ENCODE results near the gene PPM1A. TPM values are rescaled to one million over a fixed set of nuclear protein-coding genes. Genes with fewer than 3 reads are reported as not detected.

PPM1A gene
- total RNA-seq, result 58.2 TPM
- long read RNA-seq, full-length matches to known transcripts, result 9 of 17 reads
- long read RNA-seq, partial matches to known transcripts, result 6 of 17 reads
- long read RNA-seq, other reads (novel, unspliced or antisense), result 2 of 17 reads

DNA sequence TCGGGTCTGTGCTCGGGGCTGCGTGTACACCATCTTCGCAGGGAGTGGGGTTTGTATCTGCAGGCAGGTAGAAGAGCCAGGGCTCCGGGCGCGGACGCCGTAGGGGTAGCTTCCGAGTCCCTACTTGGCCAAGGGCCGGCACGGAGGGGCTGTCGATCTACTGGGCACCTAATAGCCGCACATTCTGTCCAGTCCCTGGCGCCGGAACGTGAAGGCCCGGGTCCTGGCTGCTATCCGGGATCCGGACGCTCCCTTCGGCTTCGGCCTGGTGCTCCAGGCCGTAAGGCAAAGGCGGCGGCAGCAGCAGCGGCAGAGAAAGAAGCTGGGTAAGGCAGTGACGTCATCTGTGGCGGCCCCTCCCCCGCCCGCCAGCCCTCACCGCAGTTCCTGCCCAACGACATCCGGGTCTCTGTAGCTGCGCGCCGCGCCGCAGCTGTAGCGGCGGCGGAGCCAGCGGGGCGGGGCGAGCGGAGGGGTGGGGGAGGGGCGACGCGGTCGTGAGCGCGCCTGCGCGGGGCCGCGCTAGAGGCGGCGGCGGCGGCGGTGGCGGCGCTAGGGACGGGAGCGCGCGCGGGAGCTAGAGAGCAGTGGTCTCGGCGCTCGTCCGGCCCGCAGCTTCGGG lies at the start of gene PPM1A:
Gene PPM1A (plus strand): TSS at position 525 of the 622 bp plus-strand sequence. CDS start 33,483 bp downstream, outside the sequence.
- DNase-seq (ENCODE audit: low spot score), result peak; percentile 99

DNA sequence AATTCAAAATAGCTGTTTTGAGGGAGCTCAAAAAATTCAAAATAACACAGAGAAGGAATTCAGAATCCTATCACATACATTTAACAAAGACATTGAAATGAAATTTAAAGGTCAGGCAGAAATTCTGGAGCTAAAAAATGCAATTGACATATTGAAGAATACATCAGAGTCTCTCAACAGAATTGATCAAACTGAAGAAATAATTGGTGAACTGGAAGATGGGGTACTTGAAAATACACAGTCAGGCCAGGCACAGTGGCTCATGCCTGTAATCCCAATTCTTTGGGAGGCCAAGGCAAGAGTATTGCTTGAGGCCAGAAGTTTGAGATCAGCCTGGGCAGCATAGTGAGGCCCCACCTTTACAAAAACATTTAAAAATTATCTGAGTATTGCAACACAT lies 49.7 kb upstream of the PPM1A start:
- no peak for DNase-seq (ENCODE audit: low spot score)

DNA sequence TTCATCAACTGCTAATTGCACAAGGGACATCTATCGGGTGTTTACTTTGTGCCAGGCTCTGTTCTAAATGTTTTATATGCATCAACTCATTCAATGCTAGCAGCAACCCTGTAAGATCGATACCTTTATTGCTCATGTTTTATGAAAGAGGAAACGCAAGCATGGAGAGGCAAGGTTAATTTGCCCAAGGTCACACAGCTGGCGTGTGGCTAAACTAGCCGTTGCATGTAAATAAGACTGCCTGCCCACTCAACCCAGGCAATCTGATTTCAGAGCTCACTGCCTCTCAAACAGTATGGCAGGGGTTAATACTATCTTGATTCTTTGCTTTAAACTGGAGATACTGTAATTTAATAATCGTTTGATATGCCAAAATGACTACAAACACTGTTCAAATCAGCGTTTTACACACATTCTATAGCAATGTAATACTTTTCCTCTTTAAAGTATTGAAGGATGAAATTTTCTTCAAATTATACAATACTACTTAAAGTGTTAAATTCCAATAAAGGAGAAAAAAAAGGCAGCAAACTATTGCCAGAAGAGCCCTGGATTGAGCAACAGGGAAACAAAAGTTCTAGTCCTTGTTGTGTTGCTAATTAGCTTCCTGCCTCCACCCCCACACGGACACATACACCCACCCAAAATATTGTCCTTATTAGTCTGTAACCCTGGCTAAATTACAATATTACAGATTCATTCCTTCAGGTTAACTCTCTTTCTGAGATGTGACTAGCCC lies 44.7 kb upstream of the PPM1A start:
- DNase-seq (ENCODE audit: low spot score), result no peak

DNA sequence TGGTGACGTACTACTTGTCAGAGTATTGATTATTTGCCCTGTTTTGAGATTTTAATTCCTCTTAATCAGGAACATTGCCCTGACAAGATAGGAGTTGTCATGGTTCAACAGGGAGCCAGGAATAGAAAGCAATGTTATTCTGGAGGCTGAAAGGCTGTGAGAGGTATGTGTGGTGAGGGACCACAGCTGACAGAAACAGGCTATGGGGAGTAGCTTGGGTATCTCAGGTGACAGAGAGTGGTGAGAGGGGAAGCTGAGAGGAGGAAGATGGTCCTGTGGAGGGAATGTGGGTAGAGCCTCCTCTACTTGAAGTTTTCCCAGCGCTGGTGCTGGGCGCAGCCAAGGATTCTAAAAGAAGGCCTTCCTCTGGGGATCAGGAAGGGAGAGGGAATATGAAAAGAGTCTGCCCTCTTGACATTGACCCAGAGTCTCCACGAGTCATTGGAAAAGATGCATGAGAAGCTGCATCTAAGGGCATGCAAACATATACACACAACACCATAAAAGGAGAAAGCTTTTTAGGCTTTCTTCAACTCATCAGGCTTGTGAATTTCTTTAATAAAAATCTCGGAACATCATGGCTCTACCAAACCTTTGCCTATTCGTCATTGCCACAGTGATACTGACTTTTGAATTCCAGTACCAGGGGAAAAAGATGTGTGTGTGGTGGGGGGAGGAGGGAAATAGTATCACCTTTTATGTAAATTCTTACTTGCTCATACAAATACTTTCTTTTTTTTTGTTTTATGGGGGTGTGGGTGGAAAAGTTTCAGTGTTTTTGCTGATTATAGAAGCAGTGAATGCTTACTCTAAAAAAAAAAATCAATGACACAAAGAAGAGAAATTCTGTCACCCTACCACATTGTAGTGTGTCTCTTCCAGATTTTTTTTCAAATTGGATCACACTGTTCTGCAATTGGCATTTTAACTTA lies 43.9 kb upstream of the PPM1A start:
- no peak for DNase-seq (ENCODE audit: low spot score)

DNA sequence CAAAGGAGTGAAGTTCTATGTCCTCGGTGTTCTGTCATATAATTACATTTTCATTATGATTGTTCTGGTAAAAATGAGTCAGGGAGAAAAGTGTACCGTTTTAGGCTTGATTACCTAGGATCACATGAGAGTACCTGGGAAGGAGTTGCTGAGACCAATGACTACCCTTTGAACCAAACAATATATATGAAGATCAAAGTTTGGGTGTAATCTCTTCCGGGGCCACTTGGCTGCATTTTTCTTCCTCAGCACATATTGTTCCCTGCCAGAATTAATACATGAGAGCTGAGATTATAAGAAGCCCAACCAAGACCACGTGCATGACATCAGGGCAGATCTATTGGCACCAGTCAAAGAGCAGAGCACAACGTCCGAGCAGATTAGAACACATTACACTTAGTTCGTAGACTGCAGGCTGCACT lies 42.8 kb upstream of the PPM1A start:
- no peak for DNase-seq (ENCODE audit: low spot score)

DNA sequence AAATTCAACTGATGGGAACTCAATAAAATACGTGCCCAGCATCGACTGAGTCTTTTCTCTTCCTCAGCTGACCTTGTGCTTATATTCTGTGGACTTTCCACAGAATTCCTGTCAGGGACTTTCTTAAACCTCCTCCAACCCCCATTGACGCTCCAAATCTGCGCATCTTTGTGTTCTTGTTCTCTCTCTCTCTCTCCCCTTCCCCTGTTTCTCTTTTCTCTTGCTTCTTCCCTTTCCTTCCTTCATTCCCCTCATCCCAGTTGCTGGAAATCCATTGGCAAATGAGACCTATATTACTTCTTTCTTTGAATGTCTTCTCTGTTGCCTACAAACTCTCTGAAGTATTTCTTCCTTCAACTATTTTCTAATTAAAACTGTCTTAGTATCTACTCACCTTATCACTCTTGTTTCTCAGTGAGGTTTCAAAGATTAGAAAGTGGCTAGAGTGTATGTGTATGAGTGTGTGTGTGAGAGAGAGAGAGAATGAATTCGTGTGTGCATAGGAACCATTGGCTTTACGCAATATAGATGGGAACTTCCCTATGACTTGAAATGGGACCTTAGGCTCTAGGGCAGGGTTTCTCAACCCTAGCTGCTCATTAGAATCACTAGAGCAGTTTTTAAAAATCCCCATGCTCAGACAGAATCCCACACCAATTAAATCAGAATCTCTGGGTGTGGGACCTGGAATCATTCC lies 42.0 kb upstream of the PPM1A start:
- DNase-seq (ENCODE audit: low spot score), result no peak

DNA sequence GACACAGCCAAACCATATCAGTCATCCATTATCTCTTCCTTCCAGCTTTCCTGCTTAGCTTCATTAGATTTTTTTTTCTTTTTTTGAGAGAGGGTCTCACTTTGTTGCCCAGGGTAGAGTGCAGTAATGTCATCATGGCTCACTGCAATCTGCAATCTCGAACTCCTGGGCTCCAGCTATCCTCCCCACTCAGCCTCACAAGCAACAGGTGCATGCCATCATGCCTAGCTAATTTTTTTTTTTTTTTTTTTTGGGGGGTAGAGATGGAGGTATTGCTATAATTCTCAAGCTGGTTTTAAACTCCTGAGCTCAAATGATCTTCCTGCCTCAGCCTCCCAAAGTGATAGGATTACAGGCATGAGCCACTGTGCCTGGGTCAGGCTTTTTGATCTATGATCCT lies 38.3 kb upstream of the PPM1A start:
- no peak for DNase-seq (ENCODE audit: low spot score)

DNA sequence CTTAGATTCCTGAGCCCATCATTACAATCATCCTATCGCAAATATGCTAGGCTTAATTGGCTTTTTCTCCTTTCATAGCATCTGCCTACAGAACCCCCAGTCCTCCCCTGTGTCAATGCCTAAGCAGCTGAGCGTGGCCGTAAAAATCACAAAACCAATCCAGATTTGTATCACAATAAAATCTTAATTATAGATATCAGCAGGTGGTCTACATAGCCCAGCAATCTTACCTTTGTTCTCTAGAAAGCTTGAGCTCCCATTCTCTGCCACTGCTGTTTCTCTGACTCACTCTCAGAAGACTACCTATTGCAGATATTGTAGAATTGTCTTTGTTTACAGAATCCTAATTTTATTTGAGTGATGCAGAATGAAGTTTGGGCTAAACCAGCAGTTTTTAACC lies 37.9 kb upstream of the PPM1A start:
- DNase-seq (ENCODE audit: low spot score), result no peak

DNA sequence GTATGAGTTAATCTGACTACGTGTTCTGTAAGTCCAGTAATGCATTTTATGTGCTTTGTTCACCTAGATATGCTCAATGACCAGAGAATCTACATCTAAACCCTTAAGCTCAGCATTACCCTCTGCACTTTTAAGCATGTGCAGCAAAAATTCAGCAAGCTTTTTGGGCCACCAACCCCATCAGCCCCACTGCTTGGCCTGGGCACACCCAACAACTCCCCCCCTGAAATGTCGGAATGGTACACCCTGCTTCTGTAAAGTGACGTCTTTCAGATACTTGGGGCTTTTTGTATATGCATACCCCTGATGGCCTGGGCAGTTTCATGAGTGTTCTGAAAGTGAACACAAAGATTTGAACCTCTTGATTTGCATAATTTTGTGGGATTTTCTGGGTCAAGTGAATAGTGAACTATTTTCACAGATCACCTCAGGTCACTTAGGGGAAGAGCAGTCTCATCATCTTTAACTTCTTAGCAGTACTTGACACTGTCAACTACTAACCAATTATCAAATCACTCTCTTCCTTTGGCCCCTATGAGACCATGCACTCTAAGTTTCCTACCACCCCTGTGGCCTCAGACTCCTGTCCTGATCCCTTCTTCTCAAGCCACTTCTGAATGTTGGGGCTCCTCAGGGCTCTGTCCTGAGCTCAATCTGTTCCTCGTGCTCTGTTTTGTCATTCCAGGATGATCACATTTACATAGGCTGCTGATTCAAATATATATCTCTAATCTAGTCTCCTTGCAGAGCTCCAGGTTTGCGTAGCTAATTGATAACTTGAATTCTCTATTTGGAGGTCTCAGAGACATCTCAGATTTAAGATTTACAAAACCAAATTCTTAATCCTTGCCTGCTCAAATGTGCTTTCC lies 36.3 kb upstream of the PPM1A start:
- no peak for DNase-seq (ENCODE audit: low spot score)

DNA sequence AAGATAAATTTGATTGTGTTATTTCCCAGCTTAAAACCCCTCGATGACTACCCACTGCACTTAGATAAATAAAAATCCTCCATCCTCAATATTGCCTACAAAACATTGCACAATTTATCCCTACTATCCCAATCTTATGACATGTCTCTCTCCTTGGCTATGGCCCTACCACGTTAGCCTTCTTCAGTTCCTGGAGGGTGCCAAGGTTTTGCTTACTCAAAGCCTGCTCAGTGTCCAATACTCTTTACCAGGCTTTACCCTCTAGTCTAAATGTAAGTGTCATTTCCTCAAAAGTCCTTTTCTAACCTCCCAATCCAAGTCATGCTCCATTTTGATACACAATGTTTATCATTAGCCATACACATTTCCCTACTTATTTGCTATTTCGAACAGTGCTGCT lies 35.0 kb upstream of the PPM1A start:
- DNase-seq (ENCODE audit: low spot score), result no peak

DNA sequence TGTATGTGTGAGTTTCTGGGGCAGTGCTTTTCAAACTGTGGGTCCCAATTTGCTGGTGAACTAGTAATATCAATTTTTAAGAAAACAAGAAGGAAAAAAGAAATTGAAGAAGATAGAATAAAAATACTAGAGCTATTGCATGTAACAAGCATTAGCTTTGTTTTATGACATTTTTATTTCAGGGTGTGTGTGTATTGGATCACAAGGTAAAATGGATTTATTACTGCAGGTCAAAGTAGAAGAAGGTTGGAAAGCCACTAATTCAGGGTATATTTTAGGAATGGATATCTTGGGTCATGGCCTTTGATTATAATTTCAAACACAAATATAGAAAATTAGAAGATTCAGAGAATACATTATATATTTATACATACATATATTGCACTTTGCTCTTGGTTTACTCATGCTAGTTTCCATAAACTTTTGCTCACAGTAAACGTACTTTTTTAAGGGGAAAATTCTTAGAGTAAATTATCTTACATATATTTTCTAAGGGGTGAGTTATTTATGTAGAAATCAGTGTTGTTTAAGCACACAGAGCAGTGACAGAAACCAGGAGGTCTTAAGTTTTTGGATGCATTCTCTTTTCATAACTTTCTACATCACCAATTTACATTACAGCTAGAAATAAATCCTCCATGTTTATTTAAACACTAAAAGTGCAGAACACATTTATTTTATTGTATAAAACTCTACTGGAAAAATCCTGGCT lies 34.5 kb upstream of the PPM1A start:
- no peak for DNase-seq (ENCODE audit: low spot score)

DNA sequence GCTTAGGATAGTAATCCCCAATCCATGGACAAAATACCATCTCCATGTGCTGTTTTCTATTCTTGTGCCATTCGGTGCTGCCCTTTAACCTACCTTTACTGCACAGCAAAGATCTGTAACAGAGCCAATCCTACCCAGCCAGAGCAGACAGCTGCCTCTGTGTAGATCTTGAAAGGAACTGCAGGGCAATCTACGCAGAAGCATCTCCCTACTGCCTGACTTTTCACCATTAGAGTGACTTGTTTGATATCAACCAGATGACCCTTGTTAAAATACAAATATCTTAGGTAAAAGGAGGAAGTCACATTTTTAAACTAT lies 33.9 kb upstream of the PPM1A start:
- DNase-seq (ENCODE audit: low spot score), result no peak

DNA sequence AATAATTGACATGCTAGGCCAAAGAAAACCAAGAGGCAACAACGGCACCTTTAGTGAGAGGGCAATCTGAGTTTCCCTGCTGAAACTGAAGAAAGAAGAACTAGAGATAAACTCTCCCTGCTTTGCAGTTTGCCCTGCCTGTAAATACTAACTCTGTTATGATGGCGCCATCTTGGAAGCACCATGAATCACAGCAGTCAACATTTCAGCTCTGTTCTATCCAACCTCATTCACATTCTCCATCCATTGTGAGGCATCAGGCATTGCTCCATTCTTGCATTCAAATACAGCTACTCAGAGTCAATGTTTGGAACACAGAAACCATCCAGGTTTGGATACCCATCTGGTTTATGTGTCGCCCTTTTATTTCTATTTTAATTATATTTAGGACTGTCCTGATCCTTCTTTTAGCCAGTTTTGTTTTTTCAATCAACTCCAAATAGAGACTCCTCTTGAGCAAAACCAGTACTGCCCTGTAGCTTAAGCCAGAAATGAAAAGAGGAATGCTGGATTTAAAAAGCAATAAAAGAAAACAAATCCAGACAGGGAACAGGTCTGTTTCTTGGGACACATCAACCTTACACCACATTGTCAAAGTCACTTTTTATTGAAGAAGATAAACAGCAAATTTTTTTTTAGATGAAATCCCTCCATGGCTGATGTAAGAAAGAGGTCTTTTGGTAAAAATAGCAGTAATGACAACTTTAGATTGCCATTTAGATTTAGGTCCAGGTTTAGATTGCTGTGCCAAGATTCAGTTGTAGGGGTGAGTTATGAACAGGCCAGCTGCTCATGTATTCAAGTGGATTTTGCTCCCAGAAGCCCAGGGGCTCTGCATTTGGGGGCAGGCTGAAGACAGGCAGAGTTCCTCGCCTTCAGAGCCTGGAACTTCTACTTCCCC lies 33.3 kb upstream of the PPM1A start:
- DNase-seq (ENCODE audit: low spot score), result no peak

DNA sequence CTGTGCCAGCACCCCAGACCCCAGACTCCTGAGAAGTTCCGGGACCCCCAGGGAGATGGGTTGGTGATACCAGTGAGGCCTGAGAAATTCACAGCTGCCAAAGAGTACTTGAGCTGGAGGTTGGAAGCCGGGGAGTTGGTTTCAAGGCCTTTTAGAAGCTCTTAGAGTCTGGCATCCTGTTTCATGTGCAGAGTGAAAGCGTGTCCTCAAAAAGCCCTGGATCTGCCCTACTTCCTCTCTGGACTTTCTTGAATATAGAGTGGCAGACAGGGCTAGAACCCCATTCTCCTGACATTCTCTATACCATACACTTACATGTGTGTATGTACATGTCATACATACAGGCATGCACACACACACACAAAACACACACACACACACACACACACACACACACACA lies 31.3 kb upstream of the PPM1A start:
- DNase-seq (ENCODE audit: low spot score), result no peak

DNA sequence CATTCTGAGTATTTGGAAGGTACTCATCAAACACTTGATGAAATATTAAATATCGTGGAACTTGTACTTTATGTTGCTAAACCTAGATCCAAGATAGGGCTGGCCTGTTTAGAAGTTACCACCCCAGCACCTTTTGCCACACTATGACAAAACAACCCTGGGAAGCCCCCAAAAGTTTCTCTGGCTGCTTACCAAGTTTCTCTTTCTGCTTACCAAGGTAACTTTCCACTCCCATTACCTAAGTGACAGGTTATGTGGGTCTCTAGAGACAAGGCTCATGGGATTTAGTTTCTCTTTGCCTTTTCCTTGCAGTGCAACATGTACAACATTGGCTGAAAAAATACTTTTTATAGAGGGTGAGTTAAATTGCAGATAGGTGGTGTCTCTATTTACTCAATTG lies 28.9 kb upstream of the PPM1A start:
- DNase-seq (ENCODE audit: low spot score), result no peak

DNA sequence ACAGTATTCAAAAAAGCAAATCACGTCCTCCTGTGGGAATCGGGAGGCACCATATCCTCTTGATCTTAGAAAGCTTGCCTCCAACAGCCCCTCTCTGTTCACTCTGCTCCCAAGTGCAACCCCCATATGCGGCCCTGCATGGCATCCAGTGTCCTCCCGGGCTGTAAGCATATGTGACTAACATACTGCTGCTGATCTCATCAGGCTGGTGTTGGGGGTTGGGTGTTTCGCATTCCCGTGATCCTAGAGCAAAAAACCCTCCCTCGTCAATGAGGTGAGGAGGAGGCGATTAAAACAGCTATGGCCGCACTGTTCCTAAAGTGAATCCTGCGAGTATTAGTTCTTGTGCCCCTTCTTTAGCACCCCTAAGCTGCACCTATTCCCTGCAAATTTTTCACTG lies 28.1 kb upstream of the PPM1A start:
- no peak for DNase-seq (ENCODE audit: low spot score)

DNA sequence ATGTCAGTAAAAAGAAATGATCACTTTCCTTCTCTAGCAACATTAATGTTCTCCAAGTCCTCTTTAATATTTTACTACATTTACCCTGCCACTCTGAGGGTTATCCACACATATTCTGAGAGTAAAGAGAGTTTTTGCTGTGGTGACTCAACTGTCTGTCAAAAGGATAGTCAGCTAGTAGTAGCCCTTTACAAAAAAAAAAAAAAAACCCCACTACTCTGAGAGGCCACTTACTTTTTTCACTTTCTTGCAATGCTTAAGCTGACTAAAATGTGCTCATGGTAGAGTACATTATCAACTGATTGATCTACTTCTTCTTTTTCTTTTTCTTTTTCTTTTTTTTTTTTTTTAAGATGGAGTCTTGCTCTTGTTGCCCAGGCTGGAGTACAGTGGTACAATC lies 27.6 kb upstream of the PPM1A start:
- DNase-seq (ENCODE audit: low spot score), result no peak

DNA sequence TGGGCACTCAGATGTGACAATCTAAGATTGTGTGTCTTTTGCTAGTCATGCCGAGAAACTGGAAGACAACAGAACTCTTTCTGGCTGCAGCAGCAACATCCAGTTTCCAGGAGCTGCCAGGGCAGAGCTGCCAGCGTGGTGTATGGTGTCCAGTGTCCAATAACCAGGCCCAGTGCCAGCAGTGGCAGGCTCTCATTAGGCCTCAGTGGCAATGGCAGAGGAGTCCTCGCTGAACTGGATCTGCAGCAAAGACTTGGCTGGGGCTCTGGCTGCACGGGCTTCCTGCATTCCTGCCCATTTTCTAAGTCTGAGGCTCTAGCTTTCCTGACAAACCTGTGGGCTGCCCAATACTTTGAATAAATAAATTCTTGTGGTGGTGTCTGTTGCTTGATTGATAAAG lies 26.2 kb upstream of the PPM1A start:
- no peak for DNase-seq (ENCODE audit: low spot score)

DNA sequence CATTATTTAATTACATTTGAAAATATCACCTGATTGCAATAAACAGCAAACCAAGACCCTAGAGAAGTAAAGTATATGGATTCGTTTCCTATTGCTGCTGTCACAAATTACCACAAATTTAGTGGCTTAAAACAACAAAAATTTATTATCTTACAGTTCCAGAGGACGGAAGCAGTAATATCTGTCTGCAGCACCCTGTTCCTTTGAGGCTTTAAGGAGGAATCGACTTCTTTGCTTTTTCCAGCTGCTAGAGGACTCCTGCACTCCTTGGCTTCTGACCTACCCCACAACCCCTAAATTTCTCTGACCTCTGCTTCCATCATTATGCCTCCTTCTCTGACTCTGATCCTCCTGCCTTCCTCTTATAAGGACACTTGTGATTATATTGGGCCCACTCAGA lies 23.8 kb upstream of the PPM1A start:
- no peak for DNase-seq (ENCODE audit: low spot score)
